Gastroesophageal sphincter (tissue), 3 donors: ENCODE data around the gene TRIM74.
"Not testable (repeated sequence)": the region's sequence is repeated elsewhere in the genome, so short reads cannot be mapped to it uniquely, and the experiment has no call there.

Source experiments
- CTCF ChIP-seq, 4 experiments: fragments of 200-600 bp in 2 of 4; fragments of 450-650 bp in 2 of 4; sonication (generic) in 1 of 4; IDR thresholded peaks; one replicate each; pipeline ENCODE4 v1.5.1; 2017 to 2019; ENCODE audit warnings: antibody characterized with exemption in 4 of 4, mild to moderate bottlenecking in 2 of 4, moderate library complexity in 2 of 4
- EP300 ChIP-seq: sonication (generic); formaldehyde crosslinking; IDR thresholded peaks from one replicate; pipeline ENCODE4 v1.6.1; 2017; ENCODE audit warnings: antibody characterized with exemption, mild to moderate bottlenecking
- POLR2A ChIP-seq, 2 donors: fragments of 450-650 bp; IDR thresholded peaks; one replicate each; pipeline ENCODE4 v1.6.1; 2017; ENCODE audit warnings: antibody characterized with exemption in 2 of 2, mild to moderate bottlenecking in 2 of 2, moderate library complexity in 1 of 2

GRCh38 chr7:72965186-72965975 is 3.9 kb downstream of the TRIM74 start:
- TF ChIP-seq CTCF (IDR thresholded peaks at IDR 0.05); EP300; POLR2A (IDR thresholded peaks at IDR 0.05): not testable (repeated sequence)
